ENCODE measurements around the gene EPYC. TPM values are rescaled to one million over a fixed set of nuclear protein-coding genes. Genes with fewer than 3 reads are reported as not detected.

EPYC gene
- total RNA-seq, 2 donors from 2014 or later, result not detected

- intact Hi-C loops (cut with DNase I), result no loop called here
- H3K9me3 ChIP-seq, result no peaks in the 10 kb centered on the region
Observed at GRCh38 chr12:90959538-90960139, 45.1 kb downstream of the EPYC start.

GRCh38 chr12:90959032-90959431 lies 45.7 kb downstream of the EPYC start:
- no peak for DNase-seq
- no peak for TF ChIP-seq CTCF (IDR thresholded peaks at IDR 0.05)
- Histone ChIP-seq H3K4me3 (no peak overlapping the region), H3K4me1 (no peaks in the 10 kb centered on the region), H3K27me3 (no peaks in the 10 kb centered on the region), H3K9ac (ENCODE audit: low read depth in 2 of 2, low read length in 2 of 2) (no peak overlapping the region), H3K27ac (no peak overlapping the region), H3K36me3 (no peaks in the 10 kb centered on the region), H3K9me3 (no peaks in the 10 kb centered on the region)
- intact Hi-C loops (cut with DNase I), result no loop called here

More at GRCh38 chr12:90959538-90960139, 45.1 kb downstream of the EPYC start:
- H3K4me3 ChIP-seq, result no peak overlapping the region
- H3K4me1 ChIP-seq, result no peaks in the 10 kb centered on the region
- no peak overlapping the region for H3K27ac ChIP-seq
- H3K36me3 ChIP-seq, result no peaks in the 10 kb centered on the region
- H3K27me3 ChIP-seq, result no peaks in the 10 kb centered on the region
- peak; percentile 61 for TF ChIP-seq CTCF (IDR thresholded peaks at IDR 0.05)
- no peak overlapping the region for H3K9ac ChIP-seq (ENCODE audit: low read depth in 2 of 2, low read length in 2 of 2)
- DNase-seq, result no peak

GRCh38 chr12:90958347-90958746 lies 46.4 kb downstream of the EPYC start:
- no peak for TF ChIP-seq CTCF (IDR thresholded peaks at IDR 0.05)
- DNase-seq, result no peak
- H3K9me3 ChIP-seq, result no peaks in the 10 kb centered on the region
- H3K9ac ChIP-seq (ENCODE audit: low read depth in 2 of 2, low read length in 2 of 2), result no peak overlapping the region
- no peaks in the 10 kb centered on the region for H3K36me3 ChIP-seq
- H3K27me3 ChIP-seq, result no peaks in the 10 kb centered on the region
- intact Hi-C loops (cut with DNase I), result no loop called here
- H3K4me1 ChIP-seq, result no peaks in the 10 kb centered on the region
- no peak overlapping the region for H3K4me3 ChIP-seq
- no peak overlapping the region for H3K27ac ChIP-seq

- Histone ChIP-seq H3K27me3 (no peaks in the 10 kb centered on the region), H3K4me3 (no peak within 1 kb of the TSS), H3K4me1 (no peaks in the 10 kb centered on the region), H3K9me3 (no peaks in the 10 kb centered on the region), H3K36me3 (no peaks in the 10 kb centered on the region), H3K9ac (ENCODE audit: low read depth in 2 of 2, low read length in 2 of 2) (no peak within 1 kb of the TSS), H3K27ac (no peak within 1 kb of the TSS)
- intact Hi-C loops (cut with DNase I), result no loop called here
- no peak for DNase-seq
- TF ChIP-seq CTCF (IDR thresholded peaks at IDR 0.05), result no peak
Observed at GRCh38 chr12:90954921-90955320, 49.9 kb downstream of the EPYC start, which contains the start of gene CCER1. CCER1 (minus strand) TSS chr12:90955176; CDS start chr12:90954742, 434 bp downstream.

GRCh38 chr12:90954428-90954827 lies 50.3 kb downstream of the EPYC start:
- Histone ChIP-seq H3K9me3 (no peaks in the 10 kb centered on the region), H3K27me3 (no peaks in the 10 kb centered on the region), H3K9ac (ENCODE audit: low read depth in 2 of 2, low read length in 2 of 2) (no peak overlapping the region), H3K4me3 (no peak overlapping the region), H3K4me1 (no peaks in the 10 kb centered on the region), H3K27ac (no peak overlapping the region), H3K36me3 (no peaks in the 10 kb centered on the region)
- TF ChIP-seq CTCF (IDR thresholded peaks at IDR 0.05), result no peak
- intact Hi-C loops (cut with DNase I), result no loop called here
- DNase-seq, result no peak

All from colonic mucosa (tissue), 4 donors.